ENCODE data around the gene UNG.

DNA sequence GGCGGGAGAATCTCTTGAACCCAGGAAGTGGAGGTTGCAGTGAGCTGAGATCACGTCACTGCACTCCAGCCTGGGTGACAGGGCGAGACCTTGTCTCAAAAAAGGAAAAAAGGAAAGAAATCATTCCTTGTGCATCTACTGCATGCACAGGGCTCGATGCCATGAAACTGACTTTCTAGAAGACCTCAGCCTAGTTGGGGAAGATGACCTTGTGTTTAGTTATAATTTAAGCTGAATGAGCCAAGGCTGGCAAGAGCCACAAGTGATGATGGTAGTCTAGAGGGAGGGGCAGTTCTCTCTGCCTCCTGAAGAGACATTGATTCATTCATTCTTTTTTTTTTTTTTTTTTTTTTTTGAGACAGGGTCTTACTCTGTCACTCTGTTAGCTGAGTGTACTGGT lies 43.2 kb downstream of the UNG start:
- TF ChIP-seq EP300 (conservative IDR thresholded peaks at IDR 0.05; ENCODE audit: poor library complexity, severe bottlenecking) (no peak), EZH2 (IDR thresholded peaks at IDR 0.05; ENCODE audit: borderline replicate concordance, insufficient read depth, low read length, poor library complexity, severe bottlenecking) (no peak), POLR2AphosphoS5 (IDR thresholded peaks at IDR 0.05) (no peak), MXI1 (conservative IDR thresholded peaks at IDR 0.05; ENCODE audit: poor library complexity, severe bottlenecking) (no peak), RAD21 (conservative IDR thresholded peaks at IDR 0.05) (no peak), SMC3 (conservative IDR thresholded peaks at IDR 0.05; ENCODE audit: poor library complexity) (no peak)
- TF ChIP-seq, protein P1, sequence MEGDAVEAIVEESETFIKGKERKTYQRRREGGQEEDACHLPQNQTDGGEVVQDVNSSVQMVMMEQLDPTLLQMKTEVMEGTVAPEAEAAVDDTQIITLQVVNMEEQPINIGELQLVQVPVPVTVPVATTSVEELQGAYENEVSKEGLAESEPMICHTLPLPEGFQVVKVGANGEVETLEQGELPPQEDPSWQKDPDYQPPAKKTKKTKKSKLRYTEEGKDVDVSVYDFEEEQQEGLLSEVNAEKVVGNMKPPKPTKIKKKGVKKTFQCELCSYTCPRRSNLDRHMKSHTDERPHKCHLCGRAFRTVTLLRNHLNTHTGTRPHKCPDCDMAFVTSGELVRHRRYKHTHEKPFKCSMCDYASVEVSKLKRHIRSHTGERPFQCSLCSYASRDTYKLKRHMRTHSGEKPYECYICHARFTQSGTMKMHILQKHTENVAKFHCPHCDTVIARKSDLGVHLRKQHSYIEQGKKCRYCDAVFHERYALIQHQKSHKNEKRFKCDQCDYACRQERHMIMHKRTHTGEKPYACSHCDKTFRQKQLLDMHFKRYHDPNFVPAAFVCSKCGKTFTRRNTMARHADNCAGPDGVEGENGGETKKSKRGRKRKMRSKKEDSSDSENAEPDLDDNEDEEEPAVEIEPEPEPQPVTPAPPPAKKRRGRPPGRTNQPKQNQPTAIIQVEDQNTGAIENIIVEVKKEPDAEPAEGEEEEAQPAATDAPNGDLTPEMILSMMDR (IDR thresholded peaks at IDR 0.05; ENCODE audit: poor library complexity, severe bottlenecking), result no peak
- TF ChIP-seq, protein P2, sequence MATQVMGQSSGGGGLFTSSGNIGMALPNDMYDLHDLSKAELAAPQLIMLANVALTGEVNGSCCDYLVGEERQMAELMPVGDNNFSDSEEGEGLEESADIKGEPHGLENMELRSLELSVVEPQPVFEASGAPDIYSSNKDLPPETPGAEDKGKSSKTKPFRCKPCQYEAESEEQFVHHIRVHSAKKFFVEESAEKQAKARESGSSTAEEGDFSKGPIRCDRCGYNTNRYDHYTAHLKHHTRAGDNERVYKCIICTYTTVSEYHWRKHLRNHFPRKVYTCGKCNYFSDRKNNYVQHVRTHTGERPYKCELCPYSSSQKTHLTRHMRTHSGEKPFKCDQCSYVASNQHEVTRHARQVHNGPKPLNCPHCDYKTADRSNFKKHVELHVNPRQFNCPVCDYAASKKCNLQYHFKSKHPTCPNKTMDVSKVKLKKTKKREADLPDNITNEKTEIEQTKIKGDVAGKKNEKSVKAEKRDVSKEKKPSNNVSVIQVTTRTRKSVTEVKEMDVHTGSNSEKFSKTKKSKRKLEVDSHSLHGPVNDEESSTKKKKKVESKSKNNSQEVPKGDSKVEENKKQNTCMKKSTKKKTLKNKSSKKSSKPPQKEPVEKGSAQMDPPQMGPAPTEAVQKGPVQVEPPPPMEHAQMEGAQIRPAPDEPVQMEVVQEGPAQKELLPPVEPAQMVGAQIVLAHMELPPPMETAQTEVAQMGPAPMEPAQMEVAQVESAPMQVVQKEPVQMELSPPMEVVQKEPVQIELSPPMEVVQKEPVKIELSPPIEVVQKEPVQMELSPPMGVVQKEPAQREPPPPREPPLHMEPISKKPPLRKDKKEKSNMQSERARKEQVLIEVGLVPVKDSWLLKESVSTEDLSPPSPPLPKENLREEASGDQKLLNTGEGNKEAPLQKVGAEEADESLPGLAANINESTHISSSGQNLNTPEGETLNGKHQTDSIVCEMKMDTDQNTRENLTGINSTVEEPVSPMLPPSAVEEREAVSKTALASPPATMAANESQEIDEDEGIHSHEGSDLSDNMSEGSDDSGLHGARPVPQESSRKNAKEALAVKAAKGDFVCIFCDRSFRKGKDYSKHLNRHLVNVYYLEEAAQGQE (IDR thresholded peaks at IDR 0.05; ENCODE audit: borderline replicate concordance), result no peak

Measured in neural cell (in vitro differentiated cells).